Panc1 (cell line): ENCODE results near the gene TBCD. TPM values are rescaled to one million over a fixed set of nuclear protein-coding genes. Genes with fewer than 3 reads are reported as not detected.

ENCODE experiments used
- ATAC-seq: fragments of 200-7000 bp; cut with Tn5 transposase; 2 replicates; pipeline ENCODE4 v1.9.1; 2020; ENCODE audit warnings: mild to moderate bottlenecking, moderate library complexity
- BruUV-seq: library from RNA; stranded (reverse); fragments of 400-500 nt; replicated peaks from 2 replicates; lab custom pipeline; 2021; lab: Mats Ljungman, UMichigan
- CTCF ChIA-PET: fragments of 300-600 bp; sonication (Branson Sonifier 250); formaldehyde crosslinking; loops from one replicate; lab custom pipeline; 2022; ENCODE audit warnings: antibody characterized with exemption; lab: Charles Lee
- POLR2A ChIA-PET: fragments of 300-600 bp; sonication (Branson Sonifier 250); formaldehyde crosslinking; loops from one replicate; lab custom pipeline; 2022; ENCODE audit warnings: antibody characterized with exemption; lab: Charles Lee
- DNase-seq: peaks from one replicate; pipeline ENCODE4 v3.0.0-alpha.2; 2010; ENCODE audit warnings: low read depth, low spot score
- H3K27ac ChIP-seq: 2 replicates; pipeline ENCODE4 v1.5.1; 2011; ENCODE audit warnings: mild to moderate bottlenecking, low read length, inconsistent platforms
- H3K27me3 ChIP-seq: fragments of 200-500 bp; sonication (Bioruptor generic); 2 replicates; pipeline ENCODE4 v1.6.0; 2014; ENCODE audit warnings: low read length, inconsistent platforms; ENCODE audit not compliant: control insufficient read depth, insufficient read depth
- H3K36me3 ChIP-seq: fragments of 200-500 bp; sonication (Bioruptor generic); 2 replicates; pipeline ENCODE4 v1.5.1; 2014; ENCODE audit warnings: inconsistent platforms, mild to moderate bottlenecking, low read length, moderate library complexity; ENCODE audit not compliant: control insufficient read depth, insufficient read depth
- H3K4me1 ChIP-seq: 2 replicates; pipeline ENCODE4 v1.5.1; 2011; ENCODE audit warnings: inconsistent platforms, mild to moderate bottlenecking, low read length, moderate library complexity; ENCODE audit not compliant: control insufficient read depth, insufficient read depth
- H3K4me3 ChIP-seq, 2 experiments: 2 replicates each; pipeline ENCODE4 v1.5.1; 2011 to 2012; ENCODE audit warnings: low read depth in 2 of 2, low read length in 2 of 2, mild to moderate bottlenecking in 2 of 2, inconsistent platforms in 1 of 2, moderate library complexity in 1 of 2
- H3K9me3 ChIP-seq: fragments of 200-500 bp; sonication (Bioruptor generic); 2 replicates; pipeline ENCODE4 v1.5.1; 2014; ENCODE audit warnings: low read depth, mild to moderate bottlenecking, inconsistent platforms, low read length, moderate library complexity; ENCODE audit not compliant: control insufficient read depth, insufficient read depth
- CTCF ChIP-seq: fragments of 450-650 bp; IDR thresholded peaks from 2 replicates; pipeline ENCODE4 v1.5.1; 2017; ENCODE audit warnings: mild to moderate bottlenecking
- POLR2AphosphoS5 ChIP-seq: IDR thresholded peaks from 2 replicates; pipeline ENCODE4 v1.6.1; 2012; ENCODE audit warnings: mild to moderate bottlenecking, low read depth, low read length, moderate library complexity
- REST ChIP-seq, 2 experiments: IDR thresholded peaks; 2 replicates each; pipeline ENCODE4 v1.6.1; 2011 to 2012; ENCODE audit warnings: low read depth in 2 of 2, control low read depth in 1 of 2, low read length in 1 of 2, mild to moderate bottlenecking in 1 of 2, moderate library complexity in 1 of 2; ENCODE audit not compliant: insufficient read depth in 1 of 2
- SIN3A ChIP-seq: IDR thresholded peaks from 2 replicates; pipeline ENCODE4 v1.6.1; 2012; ENCODE audit warnings: low read depth, mild to moderate bottlenecking, low read length, moderate library complexity, borderline replicate concordance; ENCODE audit not compliant: insufficient read depth
- TCF7L2 ChIP-seq: IDR thresholded peaks from 2 replicates; pipeline ENCODE4 v1.6.1; 2011; ENCODE audit warnings: mild to moderate bottlenecking, low read depth, low read length, inconsistent platforms
- in situ Hi-C: cut with HindIII; loops from 2 replicates; pipeline ENCODE4 v1.10.0; 2016; ENCODE audit warnings: low sequenced_read_pairs, low pct_unique_long_range_greater_than_20kb
- intact Hi-C: fragments of 100-400 bp; cut with micrococcal nuclease; formaldehyde crosslinking; loops from one replicate; pipeline ENCODE4 v1.10.0; 2022; ENCODE audit not compliant: unreplicated experiment
- total RNA-seq: library from RNA; stranded (reverse); gene quantifications from one replicate; pipeline ENCODE4 v1.2.1, GENCODE V29; 2021; ENCODE audit not compliant: unreplicated experiment

TBCD gene
- total RNA-seq, 1 experiment from 2014 or later = 186 TPM

GRCh38 chr17:82831041-82831817, 79.4 kb downstream of the TBCD start:
- H3K9me3 ChIP-seq = no peaks in the 10 kb centered on the region
- H3K4me1 ChIP-seq = no peaks in the 10 kb centered on the region
- H3K36me3 ChIP-seq = no peaks in the 10 kb centered on the region
- no TSS peak for BruUV-seq
- no peak for ATAC-seq
- no peak overlapping the region for H3K27ac ChIP-seq
- in situ Hi-C loops = no loop called here
- H3K4me3 ChIP-seq = no peak overlapping the region
- POLR2A ChIA-PET = no interaction called here
- CTCF ChIA-PET = no interaction called here
- DNase-seq = no peak
- no peaks in the 10 kb centered on the region for H3K27me3 ChIP-seq
- intact Hi-C loops = no loop called here
- TF ChIP-seq POLR2AphosphoS5 = no peak
- TF ChIP-seq REST (IDR thresholded peaks at IDR 0.05; ENCODE audit: insufficient read depth in 1 of 2, low read depth in 2 of 2, low read length in 1 of 2) = no peak
- TF ChIP-seq SIN3A = no peak
- no peak for TF ChIP-seq CTCF
- no peak for TF ChIP-seq TCF7L2

GRCh38 chr17:82831818-82832200, 79.9 kb downstream of the TBCD start:
- no peak for DNase-seq
- no peaks in the 10 kb centered on the region for H3K27me3 ChIP-seq
- H3K27ac ChIP-seq = no peak overlapping the region
- CTCF ChIA-PET = no interaction called here
- no peaks in the 10 kb centered on the region for H3K4me1 ChIP-seq
- BruUV-seq = no TSS peak
- no peak overlapping the region for H3K4me3 ChIP-seq
- H3K36me3 ChIP-seq = no peaks in the 10 kb centered on the region
- in situ Hi-C loops (no loop called here), intact Hi-C loops (no loop called here)
- TF ChIP-seq POLR2AphosphoS5 (no peak), TCF7L2 (no peak)
- no peaks in the 10 kb centered on the region for H3K9me3 ChIP-seq
- ATAC-seq = no peak
- POLR2A ChIA-PET = no interaction called here

GRCh38 chr17:82832411-82832810, 80.5 kb downstream of the TBCD start:
- BruUV-seq = no TSS peak
- H3K27me3 ChIP-seq = no peaks in the 10 kb centered on the region
- H3K9me3 ChIP-seq = no peaks in the 10 kb centered on the region
- H3K27ac ChIP-seq = no peak overlapping the region
- ChIA-PET POLR2A (no interaction called here), CTCF (no interaction called here)
- in situ Hi-C loops (no loop called here), intact Hi-C loops (no loop called here)
- no peaks in the 10 kb centered on the region for H3K36me3 ChIP-seq
- ATAC-seq (no peak; the same call in 1 of the 2 replicates), DNase-seq (no peak)
- TF ChIP-seq REST (IDR thresholded peaks at IDR 0.05; ENCODE audit: insufficient read depth in 1 of 2, low read depth in 2 of 2, low read length in 1 of 2) = no peak
- no peaks in the 10 kb centered on the region for H3K4me1 ChIP-seq
- no peak overlapping the region for H3K4me3 ChIP-seq
